GM10847 (cell line): Measurements from ENCODE around the gene PARD3.

Source experiments
- POLR2A ChIP-seq: IDR thresholded peaks from 2 replicates; pipeline ENCODE4 v1.6.1; 2011; ENCODE audit not compliant: insufficient read length; ENCODE audit errors: extremely low read depth

PARD3 gene

GRCh38 chr10:34360984-34361383 is 454.1 kb downstream of the PARD3 start:
- TF ChIP-seq POLR2A: no peak

- TF ChIP-seq POLR2A: no peak
Observed at GRCh38 chr10:34359435-34359813, 455.7 kb downstream of the PARD3 start.

- no peak for TF ChIP-seq POLR2A
Observed at GRCh38 chr10:34358729-34359434, 456.2 kb downstream of the PARD3 start.

GRCh38 chr10:34356463-34356862 is 458.6 kb downstream of the PARD3 start:
- TF ChIP-seq POLR2A: no peak

GRCh38 chr10:34351161-34351560 is 463.9 kb downstream of the PARD3 start:
- no peak for TF ChIP-seq POLR2A

GRCh38 chr10:34348917-34349485 is 466.1 kb downstream of the PARD3 start:
- TF ChIP-seq POLR2A: no peak

GRCh38 chr10:34348021-34348420 is 467.1 kb downstream of the PARD3 start:
- TF ChIP-seq POLR2A: no peak

GRCh38 chr10:34347131-34347530 is 468.0 kb downstream of the PARD3 start:
- no peak for TF ChIP-seq POLR2A

- TF ChIP-seq POLR2A: no peak
Observed at GRCh38 chr10:34346516-34347100, 468.5 kb downstream of the PARD3 start.

GRCh38 chr10:34345383-34345782 is 469.7 kb downstream of the PARD3 start:
- no peak for TF ChIP-seq POLR2A

GRCh38 chr10:34343764-34344163 is 471.3 kb downstream of the PARD3 start:
- TF ChIP-seq POLR2A: no peak

- TF ChIP-seq POLR2A: no peak
Observed at GRCh38 chr10:34341473-34341872, 473.6 kb downstream of the PARD3 start.

- no peak for TF ChIP-seq POLR2A
Observed at GRCh38 chr10:34340934-34341333, 474.2 kb downstream of the PARD3 start.

- no peak for TF ChIP-seq POLR2A
Observed at GRCh38 chr10:34339816-34340553, 475.1 kb downstream of the PARD3 start.

GRCh38 chr10:34337917-34338316 is 477.2 kb downstream of the PARD3 start:
- TF ChIP-seq POLR2A: no peak
